HUDEP-2 (cell line): ENCODE measurements around the gene MIPEP.
A peak's percentile ranks its signal among the peaks of the same experiment; 100 is the strongest.
"Not testable (repeated sequence)": the region's sequence is repeated elsewhere in the genome, so short reads cannot be mapped to it uniquely, and the experiment has no call there.

Experiments
- DNase-seq, 76 experiments: peaks; one replicate each; lab custom pipeline; 2025; ENCODE audit not compliant: unreplicated experiment in 76 of 76; lab: John Stamatoyannopoulos, UW

Gene MIPEP

DNA sequence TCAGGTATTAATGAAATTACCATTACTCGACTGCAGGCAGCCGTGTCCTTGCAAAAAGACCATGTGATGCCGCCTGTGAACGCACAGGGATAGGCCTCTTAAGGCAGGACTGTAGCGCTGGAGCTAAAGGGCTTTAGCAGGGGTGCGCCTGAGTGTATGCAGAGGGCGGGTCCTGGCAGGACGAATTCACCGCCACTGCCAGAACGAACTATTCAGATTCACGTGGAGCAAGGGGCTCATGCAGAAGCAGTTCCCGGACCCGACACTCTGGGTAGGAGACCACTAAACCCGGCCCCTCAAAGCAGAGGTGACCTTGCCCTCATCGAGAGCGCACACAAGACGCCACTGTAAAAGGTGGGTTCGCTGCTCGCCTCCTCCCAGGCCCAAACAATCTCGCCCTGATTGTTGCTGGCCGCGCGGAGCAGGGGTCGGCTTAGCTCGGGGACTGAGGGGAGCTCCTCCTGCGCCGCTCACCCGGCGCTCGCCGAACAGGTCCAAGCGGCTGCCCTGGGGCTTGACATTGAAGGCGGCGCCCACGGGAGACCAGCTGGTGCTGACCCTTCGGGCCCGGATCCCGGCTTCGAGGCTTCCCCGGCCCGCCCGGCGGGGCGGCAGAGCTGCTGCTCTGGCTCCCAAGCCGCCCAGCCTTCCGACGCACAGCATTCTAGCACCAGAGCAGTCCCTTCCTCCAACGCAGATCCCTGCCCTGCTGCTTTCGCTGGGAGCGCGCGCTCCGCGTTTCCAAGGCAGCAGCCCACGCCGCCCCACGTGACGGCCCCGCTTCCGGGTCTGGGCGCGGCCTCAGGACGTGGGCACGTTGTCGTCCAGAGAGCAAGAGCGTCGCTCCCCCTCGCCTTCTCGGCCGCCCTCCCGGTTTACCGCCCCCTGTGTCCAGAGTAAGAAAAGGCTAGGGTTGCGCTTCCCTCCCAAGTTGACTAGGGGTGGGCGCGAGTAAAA is at the start of gene MIPEP:
Gene MIPEP (minus strand): TSS at position 743 of the 957 bp plus-strand sequence. CDS start 80 bp downstream, at position 663.
- peak in 74 of 76 experiments; percentile 39 to 93 (median 84) for DNase-seq

DNA sequence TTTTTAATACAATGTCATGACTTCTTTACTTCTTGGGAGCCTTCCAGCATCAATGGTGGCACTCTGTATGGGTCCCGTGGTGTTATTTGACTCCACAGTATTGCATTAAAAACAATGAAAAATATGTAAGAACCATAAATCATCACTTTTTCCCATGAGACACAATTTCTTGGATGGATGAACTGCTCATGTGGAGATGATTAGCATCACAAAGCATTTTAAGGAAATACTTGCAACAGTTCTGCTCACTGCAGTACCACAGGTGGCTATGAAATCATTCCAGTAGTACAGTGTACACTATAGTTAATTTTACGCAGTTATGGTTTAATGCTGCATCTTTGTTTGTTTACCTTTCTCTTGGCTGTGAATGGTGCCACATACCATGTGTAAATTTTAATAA is 45.3 kb upstream of the MIPEP start:
- no peak for DNase-seq

DNA sequence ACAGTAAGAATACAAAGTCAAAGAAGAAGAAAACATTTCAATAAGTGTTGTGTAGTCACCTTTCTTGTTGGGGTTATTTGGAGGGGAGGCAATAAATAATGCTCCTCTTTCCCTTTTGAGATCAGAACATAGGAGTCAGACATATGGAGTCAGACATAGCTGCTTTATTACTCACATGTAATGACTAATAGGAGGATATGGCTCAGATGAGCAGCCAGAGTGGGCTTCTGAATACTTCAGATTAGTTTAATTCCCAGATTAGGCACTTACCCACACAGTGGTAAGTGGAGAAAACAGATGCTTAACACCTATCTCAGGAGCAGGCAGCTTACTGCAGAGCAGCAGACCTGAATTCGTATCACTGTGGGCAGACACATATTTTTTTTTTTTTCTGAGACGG is 39.8 kb upstream of the MIPEP start:
- DNase-seq, result no peak

DNA sequence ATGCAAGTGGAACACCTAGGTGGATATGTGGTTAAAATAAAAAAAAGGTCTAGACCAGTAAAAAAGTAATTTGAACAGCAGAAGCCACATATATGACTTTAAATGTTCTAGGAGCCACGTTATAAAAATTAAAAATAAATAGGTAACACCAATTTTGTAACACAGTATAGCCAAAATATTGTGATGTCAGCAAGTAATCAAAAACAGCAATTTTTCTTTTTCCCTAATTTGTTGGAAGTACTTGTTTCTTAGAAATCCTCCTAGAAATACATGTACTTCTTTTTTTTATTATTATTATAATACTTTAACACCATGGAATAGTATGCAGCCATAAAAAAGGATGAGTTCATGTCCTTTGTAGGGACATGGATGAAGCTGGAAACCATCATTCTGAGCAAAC is 33.8 kb upstream of the MIPEP start:
- no peak for DNase-seq

DNA sequence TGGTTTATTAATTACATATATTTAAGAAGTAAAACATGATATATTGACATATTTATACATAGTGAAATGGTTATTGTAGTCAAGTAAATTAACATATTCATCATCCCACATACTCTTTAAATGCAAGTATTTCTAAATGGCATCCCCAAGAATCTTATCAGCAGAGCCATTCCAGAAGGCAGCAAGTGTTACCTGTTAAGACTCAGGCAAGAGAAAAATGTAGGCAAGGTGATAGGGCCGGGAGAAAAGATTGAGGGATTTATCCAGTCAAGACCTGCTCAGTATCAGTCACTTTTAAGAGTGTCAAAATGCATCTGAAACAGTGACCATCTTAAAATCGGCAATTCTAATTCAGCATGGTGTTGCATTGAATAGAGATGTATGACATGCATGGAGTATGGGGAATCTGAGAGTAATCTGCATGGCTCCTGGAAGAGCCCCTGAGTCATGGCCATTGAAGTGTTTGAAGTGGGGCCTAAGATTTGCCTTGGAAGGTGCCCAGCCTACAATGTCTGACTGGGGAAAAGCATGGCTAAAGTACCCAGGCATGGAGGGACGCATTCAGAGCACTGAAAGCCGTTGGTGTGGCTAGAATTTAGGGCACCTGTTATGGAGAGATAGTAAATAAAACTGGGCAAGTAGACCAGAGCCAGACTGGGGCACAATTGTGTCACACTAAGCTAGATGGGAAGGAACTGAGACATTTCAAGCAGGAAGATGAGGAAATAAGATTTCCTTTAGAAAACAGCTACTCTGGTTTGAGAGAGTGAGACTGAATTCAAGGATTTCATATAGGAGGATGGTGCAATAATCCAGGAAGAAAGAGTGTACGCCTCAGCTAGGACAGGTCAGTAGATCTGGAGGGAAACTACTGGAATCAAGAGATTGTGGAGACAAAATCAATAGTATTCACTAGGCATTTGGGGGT is 33.1 kb upstream of the MIPEP start:
- DNase-seq, result no peak

DNA sequence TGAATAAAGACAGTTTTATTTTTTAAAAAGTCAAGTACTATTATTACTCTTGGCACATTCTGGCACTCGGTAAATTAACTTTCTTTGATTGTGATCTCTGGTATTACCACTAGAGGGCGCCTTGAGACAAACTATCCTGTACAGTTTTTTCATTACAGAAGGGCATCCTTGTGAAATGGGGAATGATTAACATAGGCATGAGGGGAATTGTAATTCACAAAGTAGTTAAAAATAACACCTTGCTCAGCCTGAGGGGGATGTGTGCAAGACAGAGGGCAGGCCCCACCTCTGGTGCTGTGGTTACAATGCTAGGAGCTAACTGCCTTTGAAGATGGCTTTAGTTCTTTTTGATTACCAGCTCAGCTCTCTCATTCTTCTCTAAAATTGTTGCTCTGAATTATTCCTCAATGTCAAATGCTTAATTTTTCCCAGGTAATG is 32.3 kb upstream of the MIPEP start:
- DNase-seq, result peak in 14 of 76 experiments; percentile 2 to 30 (median 12)

DNA sequence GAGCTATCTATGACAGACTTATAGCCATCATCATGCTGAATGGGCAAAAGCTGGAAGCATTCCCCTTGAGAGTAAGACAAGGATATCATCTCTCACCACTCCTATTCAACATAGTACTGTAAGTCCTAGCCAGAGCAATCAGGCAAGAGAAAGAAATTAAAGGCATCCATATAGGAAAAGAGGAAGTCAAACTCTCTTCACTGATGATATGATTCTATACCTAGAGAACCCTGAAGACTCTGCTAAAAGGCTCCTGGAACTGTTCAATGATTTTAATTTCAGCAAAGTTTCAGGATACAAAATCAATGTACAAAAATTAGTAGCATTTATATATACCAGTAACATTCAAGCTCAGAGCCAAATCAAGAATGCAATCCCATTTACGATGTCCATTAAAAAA is 29.8 kb upstream of the MIPEP start:
- DNase-seq, result no peak

DNA sequence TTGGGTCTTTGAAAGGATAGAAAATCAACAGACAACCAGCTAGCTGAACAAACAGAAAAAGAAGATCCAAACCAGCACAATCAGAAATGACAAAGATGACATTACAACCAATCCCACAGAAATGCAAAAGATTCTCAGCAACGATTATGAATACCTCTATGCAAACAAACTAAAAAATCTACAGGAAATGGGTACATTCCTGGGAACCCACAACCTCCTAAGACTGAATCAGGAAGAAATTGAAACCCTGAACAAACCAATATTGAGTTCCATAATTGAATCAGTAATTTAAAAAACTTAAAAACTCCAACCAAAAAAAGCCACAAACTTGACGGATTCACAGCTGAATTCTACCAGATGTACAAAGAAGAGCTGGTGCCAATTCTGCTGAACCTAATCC is 29.0 kb upstream of the MIPEP start:
- no peak for DNase-seq

DNA sequence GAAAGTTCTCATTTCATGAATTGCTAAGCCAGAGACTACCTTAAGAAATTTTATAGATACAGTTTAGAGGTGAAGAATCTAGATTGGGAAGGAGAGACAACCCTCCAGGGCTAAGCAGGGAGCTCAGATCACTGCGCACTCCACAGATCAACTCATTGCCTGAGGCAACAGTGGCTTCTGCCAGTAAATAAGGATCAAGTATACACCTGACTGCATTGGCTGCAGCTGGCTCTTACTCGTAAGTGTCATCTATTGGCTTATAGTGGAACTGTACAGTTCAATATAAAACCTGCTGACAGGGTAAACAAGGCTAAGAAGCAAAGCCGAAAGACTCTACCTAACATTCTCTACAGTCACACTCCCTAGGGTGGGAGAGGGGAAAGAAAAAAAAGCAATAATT is 26.1 kb upstream of the MIPEP start:
- no peak for DNase-seq

DNA sequence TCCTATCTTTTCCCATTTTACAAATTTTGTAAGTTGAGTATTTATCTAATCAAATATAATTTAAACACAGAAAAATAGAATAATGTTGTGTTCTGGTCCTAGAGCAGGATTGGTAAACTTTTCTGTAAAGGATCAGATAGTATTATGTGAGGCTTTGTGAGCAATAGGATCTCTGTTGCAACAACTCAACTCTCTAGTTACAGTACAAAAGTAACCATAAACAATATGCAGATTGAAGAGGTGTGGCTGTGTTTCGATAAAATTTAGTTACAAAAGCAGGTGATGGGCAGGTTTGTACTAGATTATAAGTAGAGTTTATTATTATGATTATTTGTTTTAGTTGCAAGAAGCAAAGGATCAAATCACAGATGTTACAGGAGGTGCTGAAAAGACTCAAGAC is 23.3 kb upstream of the MIPEP start:
- DNase-seq, result no peak

DNA sequence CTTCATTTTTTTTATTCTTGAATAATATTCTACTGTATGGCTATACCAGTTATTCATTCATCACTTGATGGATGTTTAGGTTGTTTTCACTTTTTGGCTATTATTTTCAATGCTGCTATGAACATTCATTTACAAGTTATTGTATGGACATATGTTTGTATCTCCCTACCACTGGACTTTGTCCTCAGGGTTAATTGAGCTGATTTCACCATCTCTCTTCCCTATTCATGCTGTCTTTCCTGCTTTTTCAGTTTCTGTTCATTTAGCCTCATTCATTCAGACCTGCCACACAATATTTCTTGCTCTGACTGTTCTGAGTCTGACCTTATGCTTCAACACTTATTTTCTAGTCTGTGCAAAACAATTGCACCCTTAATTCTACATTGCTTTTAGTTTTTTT is 20.4 kb upstream of the MIPEP start:
- no peak for DNase-seq

DNA sequence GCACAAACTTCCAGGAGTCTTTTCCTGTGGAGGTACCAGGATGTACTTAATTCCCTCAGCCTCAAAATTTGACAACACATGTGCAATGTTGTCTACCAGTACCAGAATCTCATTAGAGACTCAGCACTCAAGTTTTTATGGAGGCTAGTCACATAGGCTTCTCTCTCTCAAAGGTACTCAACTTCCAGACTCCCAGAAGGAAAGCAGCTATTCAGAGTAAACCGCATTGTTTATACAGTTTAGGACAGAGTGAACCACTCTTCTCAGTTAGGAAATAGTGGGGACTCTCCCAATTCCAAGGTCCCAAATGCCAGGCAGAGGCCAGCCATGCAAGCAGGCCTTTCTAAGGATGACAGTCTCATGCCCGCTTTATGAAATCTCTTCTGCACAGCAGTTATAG is 16.6 kb upstream of the MIPEP start:
- no peak for DNase-seq

DNA sequence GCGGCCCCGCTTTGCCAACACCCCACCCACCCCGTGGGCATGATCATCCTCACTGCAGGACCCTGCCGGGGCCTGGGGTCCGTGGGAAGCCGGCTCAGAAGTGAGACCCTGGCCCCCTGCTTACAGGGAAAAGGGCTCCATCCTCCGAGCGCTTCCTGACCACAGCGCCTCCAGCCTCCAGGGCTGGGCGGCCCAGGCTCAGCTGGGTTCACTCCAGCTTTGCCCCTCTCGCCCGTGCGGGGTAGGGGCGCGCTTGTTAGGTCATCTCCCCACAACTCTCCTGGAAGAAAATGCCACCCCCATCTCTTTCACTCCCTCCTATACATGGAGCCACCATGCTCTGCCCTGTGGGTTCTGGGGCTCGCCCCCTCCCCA is 14.7 kb upstream of the MIPEP start:
- DNase-seq, result no peak

DNA sequence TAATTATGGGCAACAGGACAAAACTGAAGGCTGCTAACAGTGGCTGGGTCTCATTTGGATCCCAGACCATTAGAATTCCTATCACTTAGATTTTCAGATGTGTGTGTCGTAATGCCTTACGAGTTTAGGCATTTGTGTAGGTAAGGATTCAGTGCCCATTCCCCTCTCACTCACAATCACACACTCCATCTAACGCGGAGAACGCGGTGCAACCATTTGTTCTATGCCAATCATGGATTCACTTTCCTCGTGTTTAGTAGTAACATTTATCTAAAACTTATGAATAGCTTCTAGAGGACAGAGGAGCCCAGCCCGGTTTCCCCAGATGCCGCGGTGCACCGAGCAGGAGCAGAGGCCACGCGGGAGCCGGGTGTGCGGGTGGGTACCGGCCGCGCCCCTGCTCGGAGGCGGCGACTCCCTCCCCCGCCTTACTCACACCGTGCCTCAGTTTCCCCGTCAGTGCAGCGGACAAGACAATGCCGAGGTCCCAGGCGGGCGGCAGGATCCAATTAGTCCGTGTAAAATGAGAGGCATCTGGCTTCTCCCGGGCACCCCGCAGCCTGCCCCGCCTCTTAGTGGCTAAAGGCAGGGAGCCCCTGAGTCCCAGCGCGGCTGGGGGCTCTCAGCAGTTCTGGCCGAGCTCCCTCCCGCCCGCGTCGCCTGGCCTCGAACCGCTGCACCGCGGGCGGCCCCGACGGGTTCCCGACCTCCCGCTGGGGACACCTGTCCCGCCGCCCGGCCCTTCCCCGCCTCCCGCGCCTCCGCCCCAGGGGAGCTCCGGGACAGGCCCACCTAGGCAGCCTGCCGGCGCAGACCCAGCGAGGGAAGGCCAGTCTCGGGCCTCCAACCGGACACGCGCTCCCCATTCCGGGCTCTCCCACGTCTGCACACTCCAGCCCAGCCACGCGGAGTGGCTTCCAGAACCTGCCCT is 14.0 kb upstream of the MIPEP start:
- no peak for DNase-seq

DNA sequence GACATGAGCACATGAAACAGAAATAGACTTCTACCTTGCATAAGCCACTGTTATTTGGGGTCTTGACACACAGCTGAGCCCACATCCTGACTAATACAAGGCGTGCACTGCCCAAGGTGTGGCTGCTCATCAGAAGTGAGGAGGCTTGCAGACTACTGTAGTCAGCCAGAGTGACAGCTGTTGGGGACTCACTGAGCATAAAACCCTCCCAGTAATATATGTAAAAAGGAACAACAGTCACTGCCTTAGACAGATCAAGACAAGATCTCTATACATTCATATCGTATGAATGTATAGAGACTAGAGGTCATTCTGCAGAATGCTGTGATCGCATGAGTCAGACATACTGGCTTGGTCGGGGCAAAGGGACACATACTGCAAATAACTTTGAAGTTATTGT is 12.2 kb upstream of the MIPEP start:
- DNase-seq, result no peak

DNA sequence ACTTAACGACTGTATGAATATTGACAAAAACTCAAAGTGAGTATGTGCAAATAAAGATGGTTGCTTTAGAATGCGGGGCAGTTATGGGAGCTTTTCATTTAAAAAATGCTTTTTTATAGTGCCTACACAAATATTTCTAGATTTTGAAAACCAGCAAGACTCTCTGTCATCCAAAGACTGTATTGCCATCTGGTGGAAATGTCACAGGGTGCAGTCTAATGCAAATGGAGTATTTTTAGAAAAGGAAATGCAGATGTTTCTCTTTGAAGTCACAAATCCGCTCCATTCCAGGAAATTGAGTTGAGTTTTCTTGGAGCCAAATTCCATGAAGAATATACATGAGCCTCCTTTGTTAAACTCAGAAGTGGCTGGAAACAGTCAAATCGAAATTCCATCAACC is 10.4 kb upstream of the MIPEP start:
- peak in 5 of 76 experiments; percentile 2 to 32 (median 21) for DNase-seq

DNA sequence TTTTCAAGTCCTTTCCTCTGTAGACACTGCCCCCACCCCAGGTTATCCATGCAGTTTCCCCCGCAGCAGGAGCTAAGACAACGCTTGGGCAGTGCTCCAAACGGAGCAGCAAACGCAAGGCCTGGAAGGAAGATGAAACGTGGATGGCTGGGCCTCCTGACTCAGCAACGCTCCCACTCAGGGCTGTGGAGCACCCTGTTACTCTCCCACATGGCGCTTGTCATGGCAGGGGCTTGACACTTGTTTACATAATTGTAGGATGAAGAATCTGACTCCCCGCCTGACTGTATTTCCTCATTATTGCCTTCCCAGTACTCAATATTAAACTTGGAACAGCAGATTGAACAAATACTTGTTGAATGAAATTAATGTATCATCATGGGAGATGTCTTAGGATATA is 8.9 kb upstream of the MIPEP start:
- DNase-seq, result no peak

DNA sequence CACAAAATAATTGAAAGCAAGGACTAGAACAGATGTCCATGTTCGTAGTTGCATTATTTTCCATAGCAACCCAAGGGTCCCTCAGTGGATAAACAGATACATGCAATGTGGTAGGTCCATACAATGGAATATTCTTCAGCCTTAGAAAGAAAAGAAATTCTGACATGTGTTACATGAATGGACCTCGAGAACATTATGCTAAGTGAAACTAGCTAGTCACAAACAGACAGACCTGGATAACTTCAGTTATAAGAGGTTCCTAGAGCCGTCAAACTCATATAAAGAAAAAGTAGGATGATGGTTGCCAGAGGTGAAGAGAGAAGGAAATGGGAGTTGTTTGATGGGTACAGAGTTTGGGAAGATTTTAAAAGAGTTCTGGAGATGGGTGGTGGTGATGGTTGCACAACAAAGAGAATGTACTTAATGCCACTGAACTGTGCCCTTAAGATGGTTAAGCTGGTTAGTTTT is 8.3 kb upstream of the MIPEP start, which contains the start of gene C1QTNF9B:
Gene C1QTNF9B (minus strand): TSS at position 51 of the 468 bp plus-strand sequence.
- DNase-seq, result not testable (repeated sequence)

DNA sequence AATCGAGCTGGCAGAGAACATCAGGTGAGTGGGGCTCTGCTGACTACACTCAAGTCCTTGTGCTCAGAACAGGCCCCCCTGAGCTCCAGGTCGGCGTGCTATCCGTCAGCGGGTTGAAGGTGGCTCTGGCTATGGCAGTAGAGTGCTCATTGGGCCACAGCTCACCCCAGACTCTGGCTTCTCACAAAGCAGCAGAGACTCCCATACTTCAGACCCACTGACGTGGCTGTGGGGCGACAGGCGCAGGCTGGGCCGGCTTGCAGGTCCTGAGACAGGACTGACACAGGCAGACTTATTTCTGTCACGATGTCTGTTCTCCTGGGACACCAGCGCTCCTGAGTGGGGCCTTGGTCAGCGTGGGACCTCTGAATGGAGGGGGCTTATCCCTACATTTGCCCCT is 5.5 kb upstream of the MIPEP start:
- not testable (repeated sequence) for DNase-seq

DNA sequence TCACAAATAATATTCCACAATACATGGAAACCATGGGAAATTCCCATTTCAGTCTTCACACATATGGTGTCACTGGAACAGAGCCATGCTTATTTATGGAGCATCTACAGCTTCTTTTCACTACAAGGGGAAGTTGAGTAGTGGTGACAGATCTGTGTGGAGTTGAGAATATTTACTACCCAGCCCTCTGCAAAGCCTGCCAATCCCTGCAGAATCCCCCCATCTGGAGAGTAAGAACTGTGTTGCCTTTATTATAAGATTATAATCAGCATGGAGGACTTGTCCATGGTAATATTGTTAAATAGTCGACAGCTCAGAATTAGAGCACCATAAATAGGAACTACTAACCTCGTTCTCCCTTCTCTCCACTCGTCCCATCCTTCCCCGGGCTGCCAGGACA is 4.6 kb upstream of the MIPEP start:
- not testable (repeated sequence) for DNase-seq
